Sigmoid colon (tissue), 4 donors: Measurements from ENCODE around the gene PHOSPHO2.
"Not testable (repeated sequence)": the region's sequence is repeated elsewhere in the genome, so short reads cannot be mapped to it uniquely, and the experiment has no call there.

Experiments
- POLR2A ChIP-seq, 2 donors: fragments of 450-650 bp; IDR thresholded peaks; one replicate each; pipeline ENCODE4 v1.6.1; 2016; ENCODE audit warnings: antibody characterized with exemption in 2 of 2, mild to moderate bottlenecking in 2 of 2, moderate library complexity in 2 of 2
- POLR2AphosphoS5 ChIP-seq, 4 donors: sonication (generic); formaldehyde crosslinking; IDR thresholded peaks; one replicate each; pipeline ENCODE4 v1.6.1; 2017; ENCODE audit warnings: antibody characterized with exemption in 4 of 4
- TF ChIP-seq, protein P1 (sequence below), 4 experiments: fragments of 450-650 bp in 3 of 4; fragments of 200-600 bp in 1 of 4; IDR thresholded peaks; one replicate each; pipeline ENCODE4 v1.5.1; 2016 to 2019; ENCODE audit warnings: antibody characterized with exemption in 4 of 4, mild to moderate bottlenecking in 3 of 4, moderate library complexity in 2 of 4

DNA sequence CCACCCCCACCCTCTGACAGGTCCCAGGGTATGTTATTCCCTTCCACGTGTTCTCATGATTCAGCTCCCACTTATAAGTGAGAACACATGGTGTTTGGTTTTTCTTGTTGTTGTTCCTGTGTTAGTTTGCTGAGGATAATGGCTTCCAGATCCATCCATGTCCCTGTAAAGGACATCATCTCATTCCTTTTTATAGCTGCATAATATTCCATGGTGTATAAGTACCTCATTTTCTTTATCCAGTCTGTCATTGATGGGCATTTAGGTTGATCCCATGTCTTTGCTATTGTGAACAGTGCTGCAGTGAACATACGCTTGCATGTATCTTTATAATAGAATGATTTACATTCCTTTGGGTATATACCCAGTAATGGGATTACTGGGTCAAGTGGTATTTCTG is 4.9 kb downstream of the PHOSPHO2 start:
- TF ChIP-seq POLR2A, POLR2AphosphoS5 (IDR thresholded peaks at IDR 0.05): not testable (repeated sequence)
- TF ChIP-seq, protein P1, sequence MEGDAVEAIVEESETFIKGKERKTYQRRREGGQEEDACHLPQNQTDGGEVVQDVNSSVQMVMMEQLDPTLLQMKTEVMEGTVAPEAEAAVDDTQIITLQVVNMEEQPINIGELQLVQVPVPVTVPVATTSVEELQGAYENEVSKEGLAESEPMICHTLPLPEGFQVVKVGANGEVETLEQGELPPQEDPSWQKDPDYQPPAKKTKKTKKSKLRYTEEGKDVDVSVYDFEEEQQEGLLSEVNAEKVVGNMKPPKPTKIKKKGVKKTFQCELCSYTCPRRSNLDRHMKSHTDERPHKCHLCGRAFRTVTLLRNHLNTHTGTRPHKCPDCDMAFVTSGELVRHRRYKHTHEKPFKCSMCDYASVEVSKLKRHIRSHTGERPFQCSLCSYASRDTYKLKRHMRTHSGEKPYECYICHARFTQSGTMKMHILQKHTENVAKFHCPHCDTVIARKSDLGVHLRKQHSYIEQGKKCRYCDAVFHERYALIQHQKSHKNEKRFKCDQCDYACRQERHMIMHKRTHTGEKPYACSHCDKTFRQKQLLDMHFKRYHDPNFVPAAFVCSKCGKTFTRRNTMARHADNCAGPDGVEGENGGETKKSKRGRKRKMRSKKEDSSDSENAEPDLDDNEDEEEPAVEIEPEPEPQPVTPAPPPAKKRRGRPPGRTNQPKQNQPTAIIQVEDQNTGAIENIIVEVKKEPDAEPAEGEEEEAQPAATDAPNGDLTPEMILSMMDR (IDR thresholded peaks at IDR 0.05): not testable (repeated sequence)
